ENCODE results near the gene NSFL1C.
"Not testable (repeated sequence)": the region's sequence is repeated elsewhere in the genome, so short reads cannot be mapped to it uniquely, and the experiment has no call there.

The NSFL1C gene

DNA sequence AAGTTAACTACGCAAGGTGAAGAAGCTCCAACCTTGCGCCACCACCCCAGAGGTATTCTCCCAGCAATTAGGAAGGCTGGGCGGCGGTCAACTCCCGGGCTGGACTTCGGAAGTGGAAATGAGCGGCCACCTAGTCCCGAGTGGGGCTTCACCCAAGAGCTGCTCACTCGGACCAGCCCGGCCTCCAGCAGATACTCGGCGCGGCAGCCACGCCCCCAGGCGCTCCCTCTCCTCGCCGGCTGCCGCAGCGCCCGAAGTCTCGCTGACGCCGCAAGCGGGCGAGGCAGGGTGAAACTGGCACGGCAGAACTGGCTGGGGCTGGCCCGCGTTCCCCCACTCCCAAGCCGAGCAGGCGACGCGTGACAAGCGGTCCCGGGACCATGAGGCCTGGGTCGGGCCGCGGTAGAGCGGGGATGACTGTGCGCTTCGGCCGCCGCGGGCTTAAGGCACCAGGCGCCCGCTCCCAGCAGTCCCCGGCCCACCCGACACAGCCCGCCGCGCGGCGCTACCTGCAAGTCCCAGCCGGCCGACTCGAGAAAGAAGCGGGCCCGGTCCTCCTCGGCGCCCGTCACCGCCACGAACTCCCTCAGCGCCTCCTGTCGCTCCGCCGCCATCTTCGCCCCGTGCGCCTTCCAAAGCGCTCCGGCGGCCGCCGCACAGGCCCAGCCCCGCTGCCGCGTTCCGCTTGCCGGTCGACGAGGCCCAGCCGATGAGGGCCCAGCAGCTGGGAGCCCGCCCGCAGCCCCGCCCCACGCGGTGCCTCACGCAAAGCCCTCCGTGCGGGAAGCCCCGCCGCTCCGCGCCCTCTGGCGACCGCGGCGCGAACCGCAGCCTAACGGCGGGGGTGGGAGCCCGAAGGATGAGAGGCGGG, at the start of gene NSFL1C:
TSS of gene NSFL1C (minus strand) at position 639 of the 871 bp plus-strand sequence. CDS start at position 614, 25 bp downstream.
- peak; percentile 98 for DNase-seq (ENCODE audit: low spot score)

DNA sequence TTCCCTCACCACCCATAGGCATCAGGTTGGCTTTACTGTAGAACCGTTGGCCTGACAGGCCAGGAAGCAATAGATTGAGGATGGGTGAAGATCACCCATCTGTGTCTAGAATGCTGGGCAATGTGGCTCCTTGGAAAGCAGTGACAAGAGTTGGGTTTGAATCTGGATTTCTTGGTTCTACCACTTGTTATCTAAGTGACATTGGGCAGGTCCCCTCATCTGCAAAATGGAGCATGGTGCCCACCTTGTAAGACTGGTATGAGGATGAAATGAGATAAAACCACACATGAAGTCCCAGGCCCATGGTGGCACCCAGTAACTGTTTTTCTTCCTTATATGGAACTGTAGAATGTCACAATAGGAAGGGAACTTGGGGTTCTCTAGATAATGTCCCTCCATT, 47.2 kb upstream of the NSFL1C start:
- DNase-seq (ENCODE audit: low spot score): no peak

DNA sequence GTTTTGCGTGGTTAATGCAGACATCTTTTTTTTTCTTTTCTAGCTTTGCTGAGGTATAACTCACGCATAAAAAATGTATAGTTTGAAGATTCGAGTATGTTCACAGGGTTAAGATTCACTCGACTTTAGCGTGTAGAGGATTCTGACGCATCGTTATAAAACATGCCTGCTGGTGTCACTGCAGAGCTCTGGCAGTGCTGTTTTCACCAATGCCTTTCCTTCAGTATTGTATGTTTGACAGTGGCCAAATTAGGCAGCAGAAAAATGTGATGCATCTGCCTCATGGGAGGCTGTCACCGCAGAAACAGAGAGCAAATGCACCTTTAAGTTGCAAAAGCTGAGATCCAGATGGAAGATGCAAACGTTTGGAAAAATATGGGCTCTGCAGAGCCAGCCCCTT, 42.6 kb upstream of the NSFL1C start:
- no peak for DNase-seq (ENCODE audit: low spot score)

DNA sequence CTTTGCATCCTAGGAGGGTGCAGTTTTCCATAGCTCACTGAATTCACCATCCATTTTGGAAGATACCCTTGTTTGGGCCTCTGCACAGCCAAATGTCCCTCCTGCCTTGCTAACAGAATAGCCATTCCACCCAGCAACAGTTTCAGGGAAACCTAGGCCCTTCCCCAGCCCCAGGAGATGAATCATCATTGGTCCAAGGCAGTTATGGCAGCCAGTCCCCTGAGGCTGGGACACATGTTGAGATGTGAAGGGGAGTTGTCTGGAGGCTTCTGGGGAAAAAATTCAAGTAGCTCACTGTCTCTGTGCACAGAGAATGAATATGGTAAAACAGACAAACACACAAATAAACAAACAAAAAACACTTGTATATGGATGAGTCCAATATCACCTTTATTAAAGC, 41.9 kb upstream of the NSFL1C start:
- no peak for DNase-seq (ENCODE audit: low spot score)

DNA sequence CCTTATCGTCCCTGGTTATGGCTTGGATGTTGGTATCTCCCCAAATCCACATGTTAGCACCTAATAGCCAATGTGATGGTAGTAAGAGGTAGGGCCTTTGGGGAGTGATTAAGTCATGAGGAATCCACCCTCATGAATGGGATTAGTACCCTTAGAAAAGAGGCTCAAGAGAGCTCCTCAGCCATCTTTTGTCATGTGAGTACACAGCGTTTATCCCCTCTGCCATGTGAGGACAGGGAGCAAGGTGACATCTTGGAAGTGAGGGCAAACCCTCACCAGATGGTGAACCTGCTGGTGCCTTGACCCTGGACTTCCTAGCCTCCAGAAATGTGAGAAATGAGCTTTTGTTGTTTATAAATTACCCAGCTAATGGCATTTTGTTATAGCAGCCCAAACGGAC, 40.6 kb upstream of the NSFL1C start:
- DNase-seq (ENCODE audit: low spot score): no peak

DNA sequence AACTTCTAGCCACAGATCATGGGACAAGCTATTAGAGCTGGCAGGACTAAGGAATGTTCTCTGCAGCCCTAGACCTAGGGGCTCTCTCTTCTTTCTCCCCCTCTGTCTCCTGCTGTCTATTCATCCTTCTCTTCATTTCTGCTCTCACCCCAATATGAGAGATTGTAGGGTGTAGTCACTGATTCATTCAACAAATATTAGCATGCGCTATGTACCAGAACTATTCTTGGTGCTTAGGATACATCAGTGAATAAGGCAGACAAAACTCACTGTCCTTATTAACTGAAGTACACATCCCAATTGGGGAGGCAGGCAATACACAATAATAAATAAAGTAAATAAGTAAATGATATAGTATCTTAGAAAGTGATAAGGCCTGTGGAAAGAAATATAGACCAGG, 39.2 kb upstream of the NSFL1C start:
- no peak for DNase-seq (ENCODE audit: low spot score)

DNA sequence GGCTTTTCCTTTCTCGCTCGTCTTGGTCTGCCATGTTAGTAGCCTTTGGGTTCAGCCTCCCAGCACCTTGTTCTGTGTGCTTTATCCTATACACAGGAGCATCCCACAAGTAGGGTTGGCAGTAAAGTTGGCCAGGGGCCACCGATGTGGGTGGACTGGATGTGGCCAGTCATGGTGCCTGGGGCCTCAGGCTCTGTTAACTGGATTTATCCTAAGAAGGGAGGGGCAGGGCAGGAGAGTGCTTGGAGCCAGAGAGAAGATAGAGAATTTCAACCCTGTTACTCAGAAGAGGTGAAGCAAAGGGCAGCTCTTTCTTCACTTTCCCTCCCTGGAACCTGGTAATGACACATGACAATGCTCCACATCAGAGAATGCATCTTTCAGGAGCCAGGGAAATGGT, 38.7 kb upstream of the NSFL1C start:
- no peak for DNase-seq (ENCODE audit: low spot score)

DNA sequence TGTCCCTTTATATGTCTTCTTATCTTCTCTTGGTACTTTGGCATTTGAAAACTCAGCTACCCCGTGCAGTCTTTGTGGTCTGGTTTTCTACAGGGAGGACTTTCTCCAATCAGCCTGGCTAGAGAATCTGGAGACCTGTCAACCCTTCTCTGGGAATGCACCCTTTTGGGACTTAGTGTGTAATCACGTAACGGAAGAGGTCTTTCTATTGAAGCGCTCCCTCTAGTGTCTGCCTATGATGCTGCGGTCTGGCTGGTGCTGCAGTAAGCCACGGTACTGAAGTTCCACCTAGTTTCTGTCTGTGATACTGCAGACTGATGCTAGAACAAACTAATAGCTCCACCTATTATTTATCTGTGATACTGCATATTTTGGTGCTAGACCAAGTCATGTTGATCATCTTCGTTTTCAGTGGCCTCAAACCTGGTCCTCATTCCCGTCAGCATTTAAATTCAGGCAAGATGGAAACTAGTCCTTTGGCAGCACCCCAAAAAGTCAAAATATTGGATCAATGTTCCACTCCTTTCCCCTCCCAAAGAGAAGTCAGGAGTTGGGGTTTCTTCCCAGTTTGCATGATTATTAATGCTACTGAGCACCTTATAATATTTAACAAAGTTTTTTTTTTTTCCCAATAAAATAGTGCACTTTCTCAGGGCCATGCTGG, 37.0 kb upstream of the NSFL1C start:
- peak; percentile 76 for DNase-seq (ENCODE audit: low spot score)

DNA sequence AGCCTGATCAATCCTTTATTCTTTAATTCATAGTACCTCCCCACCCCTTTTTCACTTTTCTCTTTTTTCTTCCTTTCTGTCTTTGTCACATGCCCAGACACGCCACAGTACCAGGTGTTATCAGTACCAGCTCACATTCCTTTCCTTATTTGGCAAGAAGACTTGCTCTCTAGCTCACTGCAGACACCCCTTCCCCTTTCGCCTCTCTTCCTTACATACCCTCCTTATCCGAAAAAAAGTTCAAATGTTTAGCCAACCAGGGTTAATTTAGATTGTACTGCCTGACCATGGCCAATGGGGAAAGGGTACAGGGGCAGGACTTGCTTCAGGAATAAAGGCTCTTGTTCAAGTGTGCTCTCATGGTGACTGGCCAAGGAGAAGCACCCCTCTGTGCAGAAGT, 33.8 kb upstream of the NSFL1C start:
- DNase-seq (ENCODE audit: low spot score): no peak

DNA sequence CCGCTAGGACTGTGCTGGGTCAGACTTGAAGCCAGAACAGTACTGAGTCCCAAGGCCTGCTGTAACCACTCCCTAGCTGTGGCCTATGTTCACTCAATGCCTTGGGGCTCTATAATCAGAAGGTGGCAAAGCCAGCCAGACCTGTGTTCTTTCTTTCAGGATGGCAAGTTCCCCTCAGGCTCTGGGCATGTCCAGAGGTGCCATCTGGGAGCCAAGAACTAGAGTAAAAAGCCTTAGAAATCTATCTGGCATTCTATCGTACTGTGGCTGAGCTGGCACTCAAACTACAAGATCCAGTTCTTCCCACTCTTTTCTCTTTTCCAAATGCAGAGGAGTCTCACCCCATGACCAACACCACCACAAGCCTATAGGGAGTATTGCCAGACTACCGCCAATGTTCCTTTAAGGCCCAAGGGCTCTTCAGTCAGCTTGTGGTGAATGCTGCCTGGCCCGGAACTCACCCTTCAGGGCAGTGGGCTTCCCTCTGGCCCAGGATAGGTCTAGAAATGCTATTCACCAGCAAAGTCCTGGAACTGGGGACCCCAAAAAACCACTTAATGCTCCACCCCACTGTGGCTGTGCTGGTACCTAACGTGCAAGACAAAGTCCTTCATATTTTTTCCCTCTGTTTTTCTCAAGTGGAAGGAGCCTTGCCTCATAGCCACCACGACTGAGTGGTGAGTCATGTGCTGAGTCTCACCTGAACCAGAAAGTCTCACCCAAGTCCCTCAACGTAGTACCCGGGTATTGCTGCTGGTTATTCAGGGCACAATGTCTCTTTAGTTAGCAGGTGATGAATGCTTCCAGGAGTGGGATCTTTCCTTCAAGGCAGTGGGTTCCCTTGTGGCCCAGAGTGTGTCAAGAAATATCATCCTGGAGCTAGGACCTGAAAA, 33.1 kb upstream of the NSFL1C start:
- DNase-seq (ENCODE audit: low spot score): no peak

DNA sequence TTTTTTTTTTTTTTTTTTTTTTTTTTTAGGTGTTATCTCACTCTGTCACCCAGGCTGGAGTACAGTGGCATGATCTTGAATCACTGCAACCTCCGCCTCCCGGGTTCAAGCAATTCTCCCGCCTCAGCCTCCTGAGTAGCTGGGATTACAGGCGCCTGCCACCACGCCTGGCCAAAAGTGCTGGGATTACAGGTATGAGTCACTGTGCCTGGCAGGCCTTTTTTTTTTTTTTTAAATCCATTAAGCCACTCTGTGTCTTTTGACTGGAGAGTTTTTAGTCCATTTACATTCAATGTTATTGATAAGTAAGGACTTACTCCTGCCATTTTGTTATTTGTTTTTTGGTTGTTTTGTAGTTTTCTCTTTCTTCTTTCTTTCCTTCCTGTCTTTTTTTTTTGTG, 30.7 kb upstream of the NSFL1C start:
- DNase-seq (ENCODE audit: low spot score): not testable (repeated sequence)

DNA sequence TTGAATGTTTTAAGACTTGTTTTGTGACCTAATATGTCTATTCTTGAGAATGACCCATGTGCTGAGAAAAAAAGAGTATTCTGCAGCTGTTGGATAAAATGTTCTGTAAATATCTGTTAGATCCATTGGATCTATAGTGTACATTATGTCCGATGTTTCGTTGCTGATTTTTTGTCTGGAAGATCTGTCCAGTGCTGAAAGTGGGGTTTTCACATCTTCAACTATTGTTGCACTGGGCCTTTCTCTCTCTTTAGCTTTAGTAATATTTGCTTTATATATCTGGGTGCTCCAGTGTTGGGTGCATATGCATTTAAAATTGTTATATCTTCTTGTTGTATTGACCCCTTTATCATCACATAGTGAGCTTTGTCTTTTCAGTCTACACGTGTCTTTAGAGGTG, 30.3 kb upstream of the NSFL1C start:
- DNase-seq (ENCODE audit: low spot score): no peak

DNA sequence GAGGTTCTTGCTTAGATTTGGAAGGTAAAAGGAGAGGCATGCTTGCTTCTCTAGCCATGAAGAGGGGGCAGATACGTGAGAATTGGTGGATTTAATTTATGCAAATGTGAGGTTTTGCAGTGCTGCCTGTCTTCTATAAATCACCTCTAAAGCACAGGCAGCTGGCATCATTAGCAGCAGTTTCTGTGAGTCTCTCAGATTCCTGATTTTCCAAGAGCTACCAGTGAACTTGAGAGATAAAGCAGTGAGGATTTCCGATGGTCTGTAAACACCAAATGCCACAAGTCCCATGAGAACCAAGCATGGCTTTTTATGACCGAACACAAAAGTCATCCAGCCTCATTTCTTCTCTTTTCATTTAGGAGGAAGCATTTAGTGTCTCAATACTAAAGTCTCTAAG, 27.8 kb upstream of the NSFL1C start:
- DNase-seq (ENCODE audit: low spot score): no peak

DNA sequence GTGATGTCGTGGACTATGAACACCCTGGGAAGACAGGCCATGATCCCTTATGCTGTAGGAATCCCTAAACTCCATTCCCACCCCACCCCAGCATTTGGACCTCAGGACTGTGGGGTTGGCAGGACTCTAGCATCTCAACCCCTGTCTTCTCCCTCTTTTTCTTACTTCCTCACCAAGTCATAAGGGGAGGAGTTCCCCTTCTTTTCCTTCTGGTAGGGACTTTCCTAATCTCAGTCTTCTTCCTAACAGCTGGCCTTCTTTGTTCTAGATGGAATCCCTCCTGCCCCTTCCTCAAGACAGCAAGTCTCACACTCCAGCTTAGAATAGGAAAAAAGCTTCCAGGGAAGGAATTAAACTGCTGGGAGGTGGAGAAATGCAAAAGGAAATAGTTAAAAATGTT, 26.9 kb upstream of the NSFL1C start:
- DNase-seq (ENCODE audit: low spot score): no peak

DNA sequence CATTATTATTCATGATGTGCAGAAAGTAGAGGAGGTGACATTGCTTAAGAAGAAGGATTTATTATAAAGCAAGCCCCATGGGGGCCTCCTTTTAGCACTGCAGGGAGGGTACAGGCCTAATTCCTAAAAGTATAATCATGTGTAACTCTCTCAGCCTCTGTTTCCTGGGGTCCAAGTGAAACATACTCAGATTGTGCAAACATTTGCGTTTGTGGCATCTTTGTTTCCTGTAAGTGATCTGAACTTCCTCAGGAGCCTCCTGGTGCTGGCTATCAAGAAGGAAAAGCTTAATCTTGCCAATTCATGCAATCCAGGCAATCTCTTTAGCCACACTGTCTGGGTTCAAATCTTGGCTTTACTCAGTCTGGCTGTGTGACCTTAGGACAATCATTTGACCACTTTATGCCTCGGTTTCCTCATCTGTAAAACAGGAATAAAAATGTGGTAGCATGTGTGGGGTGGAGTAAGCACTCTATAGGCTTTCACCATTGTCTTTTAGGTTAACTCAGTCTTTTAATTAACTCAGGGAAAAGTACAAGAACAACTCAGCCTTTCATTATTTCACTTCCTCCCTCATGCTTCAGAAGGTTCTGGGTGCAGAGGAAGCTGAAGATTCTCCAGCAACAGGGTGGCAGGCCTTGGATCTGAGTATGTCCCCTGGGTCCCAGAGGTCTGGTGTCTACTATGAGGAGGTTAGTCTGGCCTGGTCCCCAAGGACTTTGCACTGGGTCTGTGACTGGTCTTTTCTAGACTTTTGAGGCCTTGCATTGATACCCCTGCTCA, 25.4 kb upstream of the NSFL1C start:
- no peak for DNase-seq (ENCODE audit: low spot score)

DNA sequence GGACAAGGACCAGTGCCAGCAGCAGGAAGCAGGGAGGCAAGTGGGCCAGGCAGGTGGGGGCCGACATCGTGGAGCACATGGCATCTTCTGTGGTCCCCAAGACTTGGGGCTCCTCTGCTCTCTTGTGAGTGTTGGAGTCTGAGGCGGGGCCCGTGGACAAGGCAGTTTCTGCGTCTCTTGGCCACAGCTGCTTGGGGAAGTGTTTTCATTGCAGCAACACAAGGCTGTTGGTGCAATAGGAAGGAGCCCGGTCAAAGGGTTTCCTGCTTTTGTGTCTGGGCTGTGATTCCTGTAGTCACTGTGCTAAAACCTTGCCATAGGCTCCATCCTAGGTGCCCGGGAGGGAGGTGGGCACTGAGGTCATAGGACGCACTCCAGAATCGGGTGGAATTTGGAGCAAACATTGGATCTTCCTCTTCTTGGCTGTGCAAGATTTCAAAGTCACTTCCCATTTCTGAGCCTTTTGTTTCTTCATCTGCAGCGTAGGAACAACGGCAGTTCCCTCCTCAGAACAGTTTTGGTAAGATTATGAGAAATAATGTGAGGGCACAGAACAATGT, 24.7 kb upstream of the NSFL1C start, which contains the start of gene SIRPB2:
TSS of gene SIRPB2 (minus strand) at position 140 of the 560 bp plus-strand sequence. CDS start at position 79, 61 bp downstream.
- no peak for DNase-seq (ENCODE audit: low spot score)

DNA sequence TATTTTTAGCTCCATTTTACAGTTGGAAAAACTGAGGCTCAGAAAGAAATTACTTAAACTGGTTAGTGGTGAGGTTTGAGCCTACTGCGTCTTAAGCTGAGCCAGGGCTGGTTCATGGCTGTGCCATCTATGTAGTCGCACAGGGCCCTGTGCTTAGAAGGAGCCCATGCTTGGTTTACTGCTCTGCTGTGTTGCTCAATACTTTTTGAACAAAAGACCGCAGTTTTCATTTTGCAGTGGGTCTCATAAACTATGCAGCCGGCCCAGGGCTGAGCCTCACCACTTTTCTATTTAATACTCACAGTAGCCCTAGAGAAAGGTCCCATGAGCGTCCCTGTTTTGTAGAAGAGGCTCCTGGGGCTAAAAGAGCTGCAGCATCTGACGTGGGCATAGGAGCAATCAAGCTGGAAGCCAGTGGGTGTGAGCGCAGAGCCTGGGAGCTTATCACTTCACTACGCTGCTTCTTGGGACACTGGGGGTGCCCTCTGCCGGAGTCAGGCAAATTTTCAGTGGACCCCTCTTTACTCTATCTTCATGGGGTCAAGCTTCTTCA, 24.1 kb upstream of the NSFL1C start:
- DNase-seq (ENCODE audit: low spot score): no peak

DNA sequence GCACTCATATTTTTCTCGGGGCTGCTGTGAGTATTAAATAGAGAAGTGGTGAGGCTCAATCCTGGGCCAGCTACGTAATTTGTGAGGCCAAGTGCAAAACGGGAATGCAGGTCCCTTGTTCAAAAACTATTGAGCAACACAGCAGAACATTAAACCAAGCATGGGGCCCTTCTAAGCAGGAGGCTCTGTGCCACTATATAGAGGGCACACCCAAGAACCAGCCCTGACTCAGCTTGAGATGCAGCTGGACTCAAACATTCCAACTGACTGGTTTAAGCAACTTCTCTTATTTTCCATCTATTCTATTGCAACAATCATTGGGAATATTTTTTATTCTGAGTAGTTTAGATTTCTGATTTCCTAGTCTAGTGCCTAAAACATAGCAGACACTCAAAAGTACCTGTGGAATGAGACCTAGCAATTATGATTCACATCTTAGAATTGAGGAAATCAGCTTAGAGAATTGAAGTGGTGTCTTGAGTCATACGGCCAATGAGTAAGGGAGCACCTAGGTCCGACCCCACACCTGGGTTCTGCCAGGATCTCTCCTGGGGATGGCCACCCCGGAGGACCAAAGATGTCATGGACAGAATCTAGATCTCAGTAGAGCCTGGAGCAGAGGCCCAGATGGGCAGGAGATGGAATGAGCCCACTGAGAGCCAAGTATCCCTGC, 23.3 kb upstream of the NSFL1C start:
- no peak for DNase-seq (ENCODE audit: low spot score)

DNA sequence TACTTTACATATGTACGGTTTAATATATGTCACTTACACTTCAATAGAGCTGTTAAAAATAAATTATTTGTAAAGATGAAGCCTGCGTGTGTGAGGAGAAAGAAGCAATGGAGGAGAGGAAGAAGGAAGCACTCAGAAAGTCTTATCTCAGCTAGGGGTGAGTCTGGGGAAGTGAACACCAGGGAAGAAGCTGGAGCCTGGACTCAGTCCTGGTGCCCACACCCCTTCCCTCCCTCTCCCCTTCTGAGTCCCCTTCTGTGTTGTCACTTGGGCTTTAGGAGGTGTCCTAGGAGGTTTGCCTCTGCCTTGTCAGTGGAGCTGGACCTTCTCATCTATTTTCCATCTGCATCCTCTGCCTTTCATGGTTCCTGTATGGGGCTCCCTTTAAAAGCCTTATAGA, 22.7 kb upstream of the NSFL1C start:
- no peak for DNase-seq (ENCODE audit: low spot score)

DNA sequence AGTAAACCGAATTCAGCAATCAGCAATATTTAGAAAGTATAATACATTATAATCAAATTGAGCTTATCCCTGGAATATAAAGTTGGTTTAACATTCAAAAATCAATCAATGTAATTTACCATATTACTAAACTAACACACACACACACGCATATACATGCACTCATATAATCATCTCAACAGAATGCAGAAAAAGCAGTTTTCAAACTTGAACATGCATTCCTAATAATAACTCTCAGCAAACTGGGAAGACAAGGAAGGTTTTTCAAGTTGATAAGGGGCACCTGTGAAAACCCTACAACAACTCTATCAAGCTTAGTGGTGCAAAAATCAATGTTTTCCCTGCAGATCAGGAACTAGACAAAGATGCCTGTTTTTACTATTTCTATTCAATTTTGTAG, 19.9 kb upstream of the NSFL1C start:
- DNase-seq (ENCODE audit: low spot score): no peak

Data from ecto neural progenitor cell (in vitro differentiated cells).